Mammary epithelial cell (primary cell): ENCODE results near the gene PLPP7.

Source experiments
- EZH2 ChIP-seq: IDR thresholded peaks from 2 replicates; pipeline ENCODE4 v1.6.1; 2012; ENCODE audit warnings: low read length, inconsistent platforms, borderline replicate concordance
- TF ChIP-seq, protein P1 (sequence below), 2 donors: IDR thresholded peaks in 1 of 2; conservative IDR thresholded peaks in 1 of 2; 2 replicates each; pipeline ENCODE4 v1.5.1; 2011 to 2012; ENCODE audit warnings: inconsistent platforms in 2 of 2, low read length in 2 of 2, mild to moderate bottlenecking in 2 of 2, control low read depth in 1 of 2, low read depth in 1 of 2; ENCODE audit not compliant: insufficient read depth in 1 of 2; ENCODE audit errors: extremely low read depth in 1 of 2

GRCh38 chr9:131296460-131296859 lies 6.9 kb downstream of the PLPP7 start:
- TF ChIP-seq, protein P1, sequence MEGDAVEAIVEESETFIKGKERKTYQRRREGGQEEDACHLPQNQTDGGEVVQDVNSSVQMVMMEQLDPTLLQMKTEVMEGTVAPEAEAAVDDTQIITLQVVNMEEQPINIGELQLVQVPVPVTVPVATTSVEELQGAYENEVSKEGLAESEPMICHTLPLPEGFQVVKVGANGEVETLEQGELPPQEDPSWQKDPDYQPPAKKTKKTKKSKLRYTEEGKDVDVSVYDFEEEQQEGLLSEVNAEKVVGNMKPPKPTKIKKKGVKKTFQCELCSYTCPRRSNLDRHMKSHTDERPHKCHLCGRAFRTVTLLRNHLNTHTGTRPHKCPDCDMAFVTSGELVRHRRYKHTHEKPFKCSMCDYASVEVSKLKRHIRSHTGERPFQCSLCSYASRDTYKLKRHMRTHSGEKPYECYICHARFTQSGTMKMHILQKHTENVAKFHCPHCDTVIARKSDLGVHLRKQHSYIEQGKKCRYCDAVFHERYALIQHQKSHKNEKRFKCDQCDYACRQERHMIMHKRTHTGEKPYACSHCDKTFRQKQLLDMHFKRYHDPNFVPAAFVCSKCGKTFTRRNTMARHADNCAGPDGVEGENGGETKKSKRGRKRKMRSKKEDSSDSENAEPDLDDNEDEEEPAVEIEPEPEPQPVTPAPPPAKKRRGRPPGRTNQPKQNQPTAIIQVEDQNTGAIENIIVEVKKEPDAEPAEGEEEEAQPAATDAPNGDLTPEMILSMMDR (conservative IDR thresholded peaks at IDR 0.05 in 1 of 2, IDR thresholded peaks at IDR 0.05 in 1 of 2; ENCODE audit: extremely low read depth in 1 of 2, insufficient read depth in 1 of 2, low read depth in 1 of 2, low read length in 2 of 2), result no peak
- TF ChIP-seq EZH2, result no peak
